RWPE1 (cell line): ENCODE data around the gene DIP2B.

ENCODE experiments used
- CTCF ChIA-PET: fragments of 350-600 bp; sonication (Branson Sonifier 250); formaldehyde crosslinking; extraction: SDS; loops from one replicate; lab custom pipeline; 2021; lab: Yijun Ruan, JAX
- POLR2A ChIA-PET: fragments of 400-600 bp; formaldehyde crosslinking; extraction: SDS; loops from one replicate; lab custom pipeline; 2020; ENCODE audit warnings: antibody characterized with exemption; ENCODE audit not compliant: low non-redundant PET; lab: Yijun Ruan, JAX
- DNase-seq: peaks from one replicate; pipeline ENCODE4 v3.0.0; 2012; ENCODE audit warnings: low spot score
- H3K27ac ChIP-seq: fragments of 450-650 bp; 2 replicates; pipeline ENCODE4 v1.5.1; 2017
- TF ChIP-seq, protein P1 (sequence below): fragments of 450-650 bp; conservative IDR thresholded peaks from 2 replicates; pipeline ENCODE4 v1.5.1; 2017; ENCODE audit warnings: low read depth, mild to moderate bottlenecking

Gene DIP2B

DNA sequence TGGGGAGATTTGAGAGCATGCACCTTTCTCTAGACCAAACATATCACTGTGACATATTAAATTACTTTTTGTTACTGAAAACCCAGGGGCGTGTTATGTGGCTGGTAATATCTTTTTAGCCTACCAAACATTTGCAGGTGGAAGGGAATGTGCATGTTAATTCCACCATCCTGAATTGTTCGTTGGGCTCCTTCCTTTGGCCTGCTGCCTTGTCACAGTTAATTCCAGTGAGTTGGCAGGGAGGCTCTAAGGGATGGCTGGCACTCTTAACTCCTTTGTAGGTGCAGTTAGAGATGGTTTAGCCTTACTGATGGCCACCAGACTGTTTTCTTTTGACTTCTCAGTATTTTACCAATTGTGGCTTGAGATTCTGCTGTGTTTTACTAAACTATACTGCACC lies 64.5 kb downstream of the DIP2B start:
- TF ChIP-seq, protein P1, sequence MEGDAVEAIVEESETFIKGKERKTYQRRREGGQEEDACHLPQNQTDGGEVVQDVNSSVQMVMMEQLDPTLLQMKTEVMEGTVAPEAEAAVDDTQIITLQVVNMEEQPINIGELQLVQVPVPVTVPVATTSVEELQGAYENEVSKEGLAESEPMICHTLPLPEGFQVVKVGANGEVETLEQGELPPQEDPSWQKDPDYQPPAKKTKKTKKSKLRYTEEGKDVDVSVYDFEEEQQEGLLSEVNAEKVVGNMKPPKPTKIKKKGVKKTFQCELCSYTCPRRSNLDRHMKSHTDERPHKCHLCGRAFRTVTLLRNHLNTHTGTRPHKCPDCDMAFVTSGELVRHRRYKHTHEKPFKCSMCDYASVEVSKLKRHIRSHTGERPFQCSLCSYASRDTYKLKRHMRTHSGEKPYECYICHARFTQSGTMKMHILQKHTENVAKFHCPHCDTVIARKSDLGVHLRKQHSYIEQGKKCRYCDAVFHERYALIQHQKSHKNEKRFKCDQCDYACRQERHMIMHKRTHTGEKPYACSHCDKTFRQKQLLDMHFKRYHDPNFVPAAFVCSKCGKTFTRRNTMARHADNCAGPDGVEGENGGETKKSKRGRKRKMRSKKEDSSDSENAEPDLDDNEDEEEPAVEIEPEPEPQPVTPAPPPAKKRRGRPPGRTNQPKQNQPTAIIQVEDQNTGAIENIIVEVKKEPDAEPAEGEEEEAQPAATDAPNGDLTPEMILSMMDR = no peak
- no peak for DNase-seq
- POLR2A ChIA-PET = no interaction called here
- CTCF ChIA-PET = no interaction called here
- H3K27ac ChIP-seq = no peak overlapping the region

DNA sequence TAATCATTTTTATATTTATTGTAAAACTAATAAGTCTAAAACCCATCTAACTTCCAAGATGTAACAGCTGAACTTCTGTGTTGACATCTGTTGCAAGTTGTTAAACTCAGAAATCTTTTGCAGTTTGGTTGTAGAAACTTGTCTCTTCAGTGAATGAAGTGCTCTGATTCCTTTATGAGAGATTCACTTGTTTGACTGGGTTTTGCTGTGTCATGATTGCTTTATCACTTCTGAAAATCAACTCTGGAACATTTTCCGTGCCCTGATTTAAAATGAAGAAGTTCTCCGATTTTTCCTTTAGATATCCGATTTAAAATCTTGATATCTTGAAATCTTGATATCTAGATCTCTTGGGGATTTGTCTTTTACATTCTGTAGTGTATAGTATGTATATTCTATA lies 65.1 kb downstream of the DIP2B start:
- DNase-seq = no peak
- ChIA-PET CTCF (interaction anchor here (0.6 kb wide), 1 partner anchor 45 kb away, joined by 3 read pairs; no protein-coding TSS in a partner anchor), POLR2A (no interaction called here)
- no peak overlapping the region for H3K27ac ChIP-seq
- TF ChIP-seq, protein P1 = no peak

DNA sequence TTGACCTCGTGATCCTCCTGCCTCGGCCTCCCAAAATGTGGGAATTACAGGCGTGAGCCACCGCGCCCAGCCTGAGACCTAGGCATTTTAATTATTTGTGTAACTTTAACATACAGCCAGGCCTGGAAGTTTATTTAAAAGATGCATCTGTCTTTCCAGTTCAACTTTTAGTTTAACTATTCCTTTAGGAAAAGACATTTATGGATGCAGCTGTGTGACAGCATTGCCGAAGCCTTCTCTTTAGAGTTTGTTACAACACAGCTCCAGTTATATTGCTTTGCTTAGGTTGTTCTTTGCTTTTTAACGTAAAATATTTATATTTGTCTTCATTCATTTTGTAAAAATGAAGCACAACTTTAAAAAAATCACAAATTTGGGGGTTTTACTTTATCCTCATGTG lies 67.0 kb downstream of the DIP2B start:
- peak overlapping the region; percentile 60 for H3K27ac ChIP-seq
- TF ChIP-seq, protein P1 = no peak
- CTCF ChIA-PET = no interaction called here

DNA sequence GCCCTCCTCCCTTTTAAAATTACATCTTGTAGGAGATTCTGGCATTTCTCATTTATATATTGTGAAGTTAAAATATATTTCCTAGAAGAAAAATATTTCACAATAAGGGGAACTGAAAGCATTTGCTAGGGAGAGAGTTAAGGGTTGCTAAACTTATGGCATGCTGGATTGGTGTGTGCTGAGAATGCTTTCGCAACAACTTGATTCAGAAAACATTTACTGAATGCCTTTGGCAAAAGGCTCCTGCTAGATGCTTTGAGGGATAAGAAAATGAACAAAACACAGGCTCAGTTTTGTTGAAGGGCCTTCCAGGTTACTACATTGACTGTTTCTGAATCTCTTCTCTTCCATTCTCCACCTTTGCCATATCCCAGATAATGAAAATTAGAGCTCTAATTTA lies 67.5 kb downstream of the DIP2B start:
- CTCF ChIA-PET = interaction anchor here (1.8 kb wide), 1 partner anchor 67 kb away, joined by 7 read pairs; the partner anchor contains the start of gene DIP2B
- TF ChIP-seq, protein P1 = no peak
- peak; percentile 42 for DNase-seq
- POLR2A ChIA-PET = no interaction called here
- no peak overlapping the region for H3K27ac ChIP-seq

More for the DNA sequence above, 67.0 kb downstream of the DIP2B start:
- POLR2A ChIA-PET = no interaction called here
- no peak for DNase-seq

DNA sequence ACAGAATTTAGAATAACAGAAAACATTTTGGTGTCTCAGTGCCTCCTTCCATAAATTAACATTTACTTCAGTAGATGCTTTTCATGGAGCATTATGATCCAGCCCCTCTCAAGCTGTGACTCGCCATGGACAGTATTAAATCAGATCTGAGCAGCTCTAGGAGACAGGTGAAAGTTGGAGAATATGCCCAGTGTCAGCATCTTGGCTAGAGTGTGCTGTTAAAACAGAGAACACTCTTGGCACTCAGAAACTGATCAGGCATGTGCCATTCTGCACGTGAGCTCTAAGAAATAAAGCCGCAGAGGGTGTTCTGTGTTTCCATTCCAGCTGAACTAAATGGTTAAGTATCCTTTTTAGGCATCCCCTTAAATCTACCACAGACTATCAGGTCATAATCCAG lies 68.0 kb downstream of the DIP2B start:
- H3K27ac ChIP-seq = no peak overlapping the region
- POLR2A ChIA-PET = no interaction called here
- no peak for DNase-seq
- CTCF ChIA-PET = interaction anchor here (0.5 to 1.8 kb wide), 2 partner anchors 68 to 80 kb away, joined by 3 to 7 read pairs; partner anchors contain the start of gene DIP2B
- TF ChIP-seq, protein P1 = no peak

DNA sequence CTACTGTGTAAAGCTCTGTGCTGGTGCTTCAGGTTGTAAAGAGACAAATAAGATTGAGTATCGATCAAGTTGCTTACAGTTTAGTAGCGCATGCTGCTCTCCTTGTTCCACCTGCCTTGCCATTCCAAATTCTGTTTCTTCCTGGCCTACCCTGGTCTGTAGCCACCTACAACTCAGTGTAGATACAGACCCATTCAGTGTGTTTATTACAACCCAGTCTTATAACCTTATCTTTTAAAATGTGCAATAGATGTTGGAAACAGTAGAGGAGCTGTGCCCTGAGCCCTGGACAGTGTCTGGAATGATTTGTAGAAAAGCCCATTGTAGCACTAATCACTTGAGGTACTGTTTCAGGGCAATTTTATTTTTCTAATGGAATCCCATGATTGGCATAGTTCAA lies 68.5 kb downstream of the DIP2B start:
- ChIA-PET CTCF (interaction anchor here (0.5 to 1.8 kb wide), 2 partner anchors 68 to 80 kb away, joined by 3 to 7 read pairs; partner anchors contain the start of gene DIP2B), POLR2A (no interaction called here)
- H3K27ac ChIP-seq = no peak overlapping the region

More for the DNA sequence above, 68.5 kb downstream of the DIP2B start:
- TF ChIP-seq, protein P1 = no peak
- no peak for DNase-seq
